Neural cell (in vitro differentiated cells): Measurements from ENCODE around the gene RUNX3. TPM values are rescaled to one million over a fixed set of nuclear protein-coding genes. Genes with fewer than 3 reads are reported as not detected.

Source experiments
- H2AFZ ChIP-seq: fragments of 200-600, 300-800 bp; sonication (generic), shearing (Covaris generic); 2 replicates; pipeline ENCODE4 v1.6.0; 2014; ENCODE audit warnings: low read depth, mild to moderate bottlenecking, antibody characterized with exemption, low read length, moderate library complexity
- H3F3A ChIP-seq: fragments of 200-600 bp; shearing (Covaris generic); 2 replicates; pipeline ENCODE4 v1.6.1; 2016; ENCODE audit warnings: mild to moderate bottlenecking, moderate library complexity, mixed read lengths, antibody characterized with exemption, low read length; ENCODE audit not compliant: insufficient read depth, poor library complexity, severe bottlenecking
- H3K27ac ChIP-seq: fragments of 200-600, 300-800 bp; sonication (generic), shearing (Covaris generic); 2 replicates; pipeline ENCODE4 v1.5.1; 2014; ENCODE audit warnings: mild to moderate bottlenecking, low read length, moderate library complexity
- H3K27me3 ChIP-seq: fragments of 300-800, 200-600 bp; sonication (generic), shearing (Covaris generic); 2 replicates; pipeline ENCODE4 v1.6.0; 2014; ENCODE audit warnings: mild to moderate bottlenecking, low read depth, low read length, moderate library complexity; ENCODE audit not compliant: insufficient read depth
- H3K36me3 ChIP-seq: fragments of 300-800, 200-600 bp; sonication (generic), shearing (Covaris generic); 2 replicates; pipeline ENCODE4 v1.5.1; 2014; ENCODE audit warnings: mild to moderate bottlenecking, antibody characterized with exemption, low read length, moderate library complexity; ENCODE audit not compliant: insufficient read depth
- H3K4me2 ChIP-seq: fragments of 300-800, 200-600 bp; sonication (generic), shearing (Covaris generic); 2 replicates; pipeline ENCODE4 v1.6.0; 2014; ENCODE audit warnings: mild to moderate bottlenecking, low read length
- H3K4me3 ChIP-seq: fragments of 300-800, 200-600 bp; sonication (generic), shearing (Covaris generic); 2 replicates; pipeline ENCODE4 v1.5.1; 2014; ENCODE audit warnings: mild to moderate bottlenecking, low read length, moderate library complexity
- H3K79me2 ChIP-seq: fragments of 200-600 bp; shearing (Covaris generic); replicated peaks from 2 replicates; pipeline ENCODE4 v1.6.0; 2014; ENCODE audit warnings: mild to moderate bottlenecking, low read length, moderate library complexity; ENCODE audit not compliant: insufficient read depth
- H3K9ac ChIP-seq: fragments of 300-800, 200-600 bp; sonication (generic), shearing (Covaris generic); 2 replicates; pipeline ENCODE4 v1.6.1; 2016; ENCODE audit warnings: mild to moderate bottlenecking, low read length, mixed read lengths
- H3K9me2 ChIP-seq: fragments of 200-600 bp; shearing (Covaris generic); 2 replicates; pipeline ENCODE4 v1.6.1; 2016; ENCODE audit warnings: mild to moderate bottlenecking, low read length, mixed read lengths; ENCODE audit not compliant: insufficient read depth
- H3K9me3 ChIP-seq: fragments of 200-600, 300-800 bp; sonication (generic), shearing (Covaris generic); 2 replicates; pipeline ENCODE4 v1.6.1; 2016; ENCODE audit warnings: mild to moderate bottlenecking, mixed run types, low read length, moderate library complexity, mixed read lengths
- H4K20me1 ChIP-seq: fragments of 200-600 bp; shearing (Covaris generic); 2 replicates; pipeline ENCODE4 v1.6.1; 2016; ENCODE audit warnings: mild to moderate bottlenecking, mixed run types; ENCODE audit not compliant: insufficient read depth
- EP300 ChIP-seq: fragments of 450-650 bp; conservative IDR thresholded peaks from 2 replicates; pipeline ENCODE4 v1.6.1; 2014; ENCODE audit warnings: antibody characterized with exemption, mild to moderate bottlenecking, moderate library complexity; ENCODE audit not compliant: poor library complexity, severe bottlenecking
- EZH2 ChIP-seq: fragments of 200-600, 300-800 bp; shearing (Covaris generic), sonication (generic); IDR thresholded peaks from 2 replicates; pipeline ENCODE4 v1.6.1; 2014; ENCODE audit warnings: antibody characterized with exemption, low read length, borderline replicate concordance, mild to moderate bottlenecking; ENCODE audit not compliant: insufficient read depth, poor library complexity, severe bottlenecking
- MXI1 ChIP-seq: fragments of 450-650 bp; conservative IDR thresholded peaks from 2 replicates; pipeline ENCODE4 v1.6.1; 2014; ENCODE audit warnings: antibody characterized with exemption, mild to moderate bottlenecking; ENCODE audit not compliant: poor library complexity, severe bottlenecking
- POLR2AphosphoS5 ChIP-seq: IDR thresholded peaks from 2 replicates; pipeline ENCODE4 v1.6.1; 2012
- RAD21 ChIP-seq: fragments of 450-650 bp; conservative IDR thresholded peaks from 2 replicates; pipeline ENCODE4 v1.6.1; 2014; ENCODE audit warnings: antibody characterized with exemption, mild to moderate bottlenecking, moderate library complexity
- SMC3 ChIP-seq: fragments of 450-650 bp; conservative IDR thresholded peaks from 2 replicates; pipeline ENCODE4 v1.6.1; 2014; ENCODE audit warnings: antibody characterized with exemption, mild to moderate bottlenecking, moderate library complexity; ENCODE audit not compliant: poor library complexity
- TAF1 ChIP-seq: IDR thresholded peaks from 2 replicates; pipeline ENCODE4 v1.6.1; 2012; ENCODE audit warnings: low read depth
- polyA plus RNA-seq: library from polyadenylated mRNA; depleted of rRNA; stranded (reverse); fragments of >200 nt; gene quantifications from 2 replicates; pipeline ENCODE4 v1.2.3, GENCODE V29; 2014
- TF ChIP-seq, protein P1 (sequence below): IDR thresholded peaks from 2 replicates; pipeline ENCODE4 v1.6.1; 2012; ENCODE audit warnings: borderline replicate concordance
- TF ChIP-seq, protein P2 (sequence below): fragments of 450-650 bp; IDR thresholded peaks from 2 replicates; pipeline ENCODE4 v1.5.1; 2014; ENCODE audit warnings: antibody characterized with exemption, mild to moderate bottlenecking, moderate library complexity; ENCODE audit not compliant: poor library complexity, severe bottlenecking

RUNX3 gene
- polyA plus RNA-seq, 1 donor from 2014 or later: not detected

DNA sequence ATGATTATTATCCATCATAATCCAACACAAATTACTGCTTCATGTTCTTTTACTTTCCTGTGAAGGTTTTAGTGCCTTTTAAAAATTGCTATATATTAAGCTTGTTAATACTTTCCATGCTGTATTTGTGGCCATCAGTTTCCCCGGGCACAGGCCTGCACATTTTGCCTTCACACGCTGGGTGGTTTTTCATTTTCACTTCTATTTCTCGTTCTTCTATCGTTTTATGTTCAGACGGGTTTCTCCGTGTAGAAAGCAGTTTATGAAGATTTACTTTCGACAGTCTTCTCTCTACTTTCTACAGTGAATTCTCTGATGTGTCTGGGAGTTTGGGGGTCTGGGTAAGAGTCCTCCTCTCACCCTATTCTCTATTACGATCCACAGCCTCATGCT lies 9.5 kb downstream of the RUNX3 start:
- H3K79me2 ChIP-seq: no peaks in the 10 kb centered on the region
- H3K27ac ChIP-seq: no peak overlapping the region
- TF ChIP-seq EZH2 (no peak), EP300 (no peak), RAD21 (no peak), POLR2AphosphoS5 (no peak), SMC3 (no peak), TAF1 (no peak), MXI1 (no peak)
- TF ChIP-seq, protein P1, sequence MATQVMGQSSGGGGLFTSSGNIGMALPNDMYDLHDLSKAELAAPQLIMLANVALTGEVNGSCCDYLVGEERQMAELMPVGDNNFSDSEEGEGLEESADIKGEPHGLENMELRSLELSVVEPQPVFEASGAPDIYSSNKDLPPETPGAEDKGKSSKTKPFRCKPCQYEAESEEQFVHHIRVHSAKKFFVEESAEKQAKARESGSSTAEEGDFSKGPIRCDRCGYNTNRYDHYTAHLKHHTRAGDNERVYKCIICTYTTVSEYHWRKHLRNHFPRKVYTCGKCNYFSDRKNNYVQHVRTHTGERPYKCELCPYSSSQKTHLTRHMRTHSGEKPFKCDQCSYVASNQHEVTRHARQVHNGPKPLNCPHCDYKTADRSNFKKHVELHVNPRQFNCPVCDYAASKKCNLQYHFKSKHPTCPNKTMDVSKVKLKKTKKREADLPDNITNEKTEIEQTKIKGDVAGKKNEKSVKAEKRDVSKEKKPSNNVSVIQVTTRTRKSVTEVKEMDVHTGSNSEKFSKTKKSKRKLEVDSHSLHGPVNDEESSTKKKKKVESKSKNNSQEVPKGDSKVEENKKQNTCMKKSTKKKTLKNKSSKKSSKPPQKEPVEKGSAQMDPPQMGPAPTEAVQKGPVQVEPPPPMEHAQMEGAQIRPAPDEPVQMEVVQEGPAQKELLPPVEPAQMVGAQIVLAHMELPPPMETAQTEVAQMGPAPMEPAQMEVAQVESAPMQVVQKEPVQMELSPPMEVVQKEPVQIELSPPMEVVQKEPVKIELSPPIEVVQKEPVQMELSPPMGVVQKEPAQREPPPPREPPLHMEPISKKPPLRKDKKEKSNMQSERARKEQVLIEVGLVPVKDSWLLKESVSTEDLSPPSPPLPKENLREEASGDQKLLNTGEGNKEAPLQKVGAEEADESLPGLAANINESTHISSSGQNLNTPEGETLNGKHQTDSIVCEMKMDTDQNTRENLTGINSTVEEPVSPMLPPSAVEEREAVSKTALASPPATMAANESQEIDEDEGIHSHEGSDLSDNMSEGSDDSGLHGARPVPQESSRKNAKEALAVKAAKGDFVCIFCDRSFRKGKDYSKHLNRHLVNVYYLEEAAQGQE: no peak
- TF ChIP-seq, protein P2, sequence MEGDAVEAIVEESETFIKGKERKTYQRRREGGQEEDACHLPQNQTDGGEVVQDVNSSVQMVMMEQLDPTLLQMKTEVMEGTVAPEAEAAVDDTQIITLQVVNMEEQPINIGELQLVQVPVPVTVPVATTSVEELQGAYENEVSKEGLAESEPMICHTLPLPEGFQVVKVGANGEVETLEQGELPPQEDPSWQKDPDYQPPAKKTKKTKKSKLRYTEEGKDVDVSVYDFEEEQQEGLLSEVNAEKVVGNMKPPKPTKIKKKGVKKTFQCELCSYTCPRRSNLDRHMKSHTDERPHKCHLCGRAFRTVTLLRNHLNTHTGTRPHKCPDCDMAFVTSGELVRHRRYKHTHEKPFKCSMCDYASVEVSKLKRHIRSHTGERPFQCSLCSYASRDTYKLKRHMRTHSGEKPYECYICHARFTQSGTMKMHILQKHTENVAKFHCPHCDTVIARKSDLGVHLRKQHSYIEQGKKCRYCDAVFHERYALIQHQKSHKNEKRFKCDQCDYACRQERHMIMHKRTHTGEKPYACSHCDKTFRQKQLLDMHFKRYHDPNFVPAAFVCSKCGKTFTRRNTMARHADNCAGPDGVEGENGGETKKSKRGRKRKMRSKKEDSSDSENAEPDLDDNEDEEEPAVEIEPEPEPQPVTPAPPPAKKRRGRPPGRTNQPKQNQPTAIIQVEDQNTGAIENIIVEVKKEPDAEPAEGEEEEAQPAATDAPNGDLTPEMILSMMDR: no peak
- no peaks in the 10 kb centered on the region for H3K9me3 ChIP-seq
- no peaks in the 10 kb centered on the region for H3K36me3 ChIP-seq
- no peak overlapping the region for H2AFZ ChIP-seq
- no peaks in the 10 kb centered on the region for H4K20me1 ChIP-seq
- peaks cover 12% of the 10 kb centered on the region for H3K27me3 ChIP-seq
- no peaks in the 10 kb centered on the region for H3K9me2 ChIP-seq
- no peaks in the 10 kb centered on the region for H3F3A ChIP-seq
- H3K9ac ChIP-seq: no peak overlapping the region
- H3K4me2 ChIP-seq: no peak overlapping the region
- no peak overlapping the region for H3K4me3 ChIP-seq

DNA sequence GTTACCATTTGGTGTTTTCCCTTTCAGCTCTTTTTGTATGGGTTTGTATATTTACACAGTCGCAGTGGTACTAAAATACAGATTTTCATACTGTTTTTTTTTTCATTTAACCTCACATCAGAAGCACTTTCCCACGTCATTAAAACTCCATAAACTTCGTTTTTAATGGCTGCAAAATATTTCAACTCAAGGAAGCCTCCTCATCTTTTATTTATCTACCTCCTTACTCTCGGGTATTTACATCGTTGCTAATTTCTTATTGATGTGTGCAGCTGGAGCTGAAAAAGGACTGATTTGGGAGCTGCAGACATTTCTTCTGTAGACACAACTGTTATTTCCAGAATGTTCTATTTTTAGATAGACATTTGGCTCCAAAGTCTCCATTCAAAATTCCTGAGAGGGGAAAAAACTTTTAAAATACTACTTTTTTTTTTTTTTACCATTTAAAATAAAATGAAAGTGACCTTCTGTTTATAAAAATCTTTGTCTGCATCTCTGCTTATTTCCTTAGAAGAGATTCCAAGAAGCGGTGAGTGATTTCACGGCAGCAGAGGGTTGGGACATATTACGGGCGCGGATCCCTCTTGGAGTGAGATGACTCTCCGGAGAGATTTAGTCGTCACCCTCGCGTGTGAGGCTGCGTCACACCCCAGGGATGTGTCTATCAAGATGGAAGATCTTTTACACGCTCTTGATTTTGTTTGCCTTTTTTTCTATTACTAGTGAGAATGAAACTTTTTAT lies 10.1 kb downstream of the RUNX3 start:
- no peak for TF ChIP-seq RAD21
- TF ChIP-seq, protein P1: no peak
- no peak for TF ChIP-seq MXI1
- TF ChIP-seq EZH2: no peak
- no peak for TF ChIP-seq TAF1
- no peak for TF ChIP-seq EP300
- TF ChIP-seq, protein P2: no peak
- TF ChIP-seq POLR2AphosphoS5: no peak
- no peak for TF ChIP-seq SMC3
- no peak overlapping the region for H2AFZ ChIP-seq
- H3K4me3 ChIP-seq: no peak overlapping the region
- H3F3A ChIP-seq: no peaks in the 10 kb centered on the region
- no peak overlapping the region for H3K9ac ChIP-seq
- H3K27ac ChIP-seq: no peak overlapping the region
- no peaks in the 10 kb centered on the region for H3K9me2 ChIP-seq
- H3K36me3 ChIP-seq: no peaks in the 10 kb centered on the region
- no peaks in the 10 kb centered on the region for H3K79me2 ChIP-seq
- H3K4me2 ChIP-seq: no peak overlapping the region
- no peaks in the 10 kb centered on the region for H4K20me1 ChIP-seq
- no peaks in the 10 kb centered on the region for H3K9me3 ChIP-seq
- H3K27me3 ChIP-seq: peaks cover 7% of the 10 kb centered on the region
